Mesothelial cell of epicardium (in vitro differentiated cells): ENCODE results near the gene AFDN. TPM values are rescaled to one million over a fixed set of nuclear protein-coding genes. Genes with fewer than 3 reads are reported as not detected.
A peak's percentile ranks its signal among the peaks of the same experiment; 100 is the strongest.

Source experiments
- DNase-seq, 2 experiments: peaks; one replicate each; pipeline ENCODE4 v3.0.0; 2021; ENCODE audit warnings: low spot score in 2 of 2; ENCODE audit not compliant: unreplicated experiment in 2 of 2
- H3K27ac Mint-ChIP-seq: 2 replicates; pipeline ENCODE4 v1.8.0; 2021; ENCODE audit warnings: mixed read lengths
- H3K27me3 Mint-ChIP-seq: 2 replicates; pipeline ENCODE4 v1.8.0; 2021; ENCODE audit warnings: low read depth, mixed read lengths
- H3K36me3 Mint-ChIP-seq: 2 replicates; pipeline ENCODE4 v1.8.0; 2021; ENCODE audit warnings: mixed read lengths
- H3K4me1 Mint-ChIP-seq: 2 replicates; pipeline ENCODE4 v1.8.0; 2021; ENCODE audit warnings: mixed read lengths
- H3K4me3 Mint-ChIP-seq: 2 replicates; pipeline ENCODE4 v1.8.0; 2021; ENCODE audit warnings: mild to moderate bottlenecking, moderate library complexity, mixed read lengths
- H3K9me3 Mint-ChIP-seq: 2 replicates; pipeline ENCODE4 v1.8.0; 2021; ENCODE audit warnings: mixed read lengths
- CTCF ChIP-seq: fragments of 200-600 bp; sonication (generic); IDR thresholded peaks from one replicate; pipeline ENCODE4 v1.5.0; 2021; ENCODE audit warnings: antibody characterized with exemption; ENCODE audit not compliant: unreplicated experiment
- total RNA-seq: library from RNA; stranded (reverse); gene quantifications from 3 replicates; pipeline ENCODE4 v1.2.1, GENCODE V29; 2021

AFDN gene
- total RNA-seq, result 280 to 284 TPM (median 282 TPM) in 3 replicates

GRCh38 chr6:167826896-167827582 is at the start of gene AFDN:
TSS of gene AFDN (plus strand) at chr6:167826911. CDS start at chr6:167827133, 222 bp downstream.
- DNase-seq, result peak in 1 of 2 experiments; percentile 70
- H3K4me1 Mint-ChIP-seq, result peaks cover 49% of the 10 kb centered on the region
- no peaks in the 10 kb centered on the region for H3K27me3 Mint-ChIP-seq
- no peak for TF ChIP-seq CTCF
- H3K36me3 Mint-ChIP-seq, result peaks cover 2% of the 10 kb centered on the region
- H3K27ac Mint-ChIP-seq, result peak within 1 kb of the TSS; percentile 99
- peak within 1 kb of the TSS; percentile 95 for H3K4me3 Mint-ChIP-seq
- H3K9me3 Mint-ChIP-seq, result no peaks in the 10 kb centered on the region

GRCh38 chr6:167778497-167779128 is 48.1 kb upstream of the AFDN start:
- H3K4me1 Mint-ChIP-seq, result peaks cover 6% of the 10 kb centered on the region
- H3K36me3 Mint-ChIP-seq, result no peaks in the 10 kb centered on the region
- no peak for TF ChIP-seq CTCF
- H3K27ac Mint-ChIP-seq, result no peak overlapping the region
- H3K27me3 Mint-ChIP-seq, result peaks cover 5% of the 10 kb centered on the region
- H3K9me3 Mint-ChIP-seq, result no peaks in the 10 kb centered on the region
- DNase-seq, result no peak
- H3K4me3 Mint-ChIP-seq, result no peak overlapping the region

- peaks cover 6% of the 10 kb centered on the region for H3K4me1 Mint-ChIP-seq
- H3K27ac Mint-ChIP-seq, result no peak overlapping the region
- DNase-seq, result no peak
- H3K9me3 Mint-ChIP-seq, result no peaks in the 10 kb centered on the region
- H3K4me3 Mint-ChIP-seq, result no peak overlapping the region
- TF ChIP-seq CTCF, result no peak
- H3K36me3 Mint-ChIP-seq, result no peaks in the 10 kb centered on the region
- peaks cover 5% of the 10 kb centered on the region for H3K27me3 Mint-ChIP-seq
Measured at GRCh38 chr6:167779129-167779992, 47.4 kb upstream of the AFDN start.

- Mint-ChIP-seq H3K9me3 (no peaks in the 10 kb centered on the region), H3K4me1 (peaks cover 6% of the 10 kb centered on the region), H3K27ac (no peak overlapping the region), H3K36me3 (no peaks in the 10 kb centered on the region), H3K4me3 (no peak overlapping the region), H3K27me3 (peaks cover 5% of the 10 kb centered on the region)
- no peak for TF ChIP-seq CTCF
- no peak for DNase-seq
Measured at GRCh38 chr6:167779993-167780655, 46.6 kb upstream of the AFDN start.

- Mint-ChIP-seq H3K4me3 (no peak overlapping the region), H3K9me3 (no peaks in the 10 kb centered on the region), H3K4me1 (peaks cover 6% of the 10 kb centered on the region), H3K27ac (no peak overlapping the region), H3K36me3 (no peaks in the 10 kb centered on the region), H3K27me3 (peaks cover 5% of the 10 kb centered on the region)
- DNase-seq, result no peak
- no peak for TF ChIP-seq CTCF
Measured at GRCh38 chr6:167781066-167781767, 45.5 kb upstream of the AFDN start.
